Activated T-cell treated with anti-CD3 and anti-CD28 coated beads for 1 hour (primary cell): ENCODE measurements around the gene SLC6A6.
A peak's percentile ranks its signal among the peaks of the same experiment; 100 is the strongest.
"Not testable (repeated sequence)": the region's sequence is repeated elsewhere in the genome, so short reads cannot be mapped to it uniquely, and the experiment has no call there.

Experiments used
- DNase-seq: peaks from one replicate; pipeline ENCODE4 v3.0.0-alpha.2; 2020; ENCODE audit warnings: low read depth

Gene SLC6A6

DNA sequence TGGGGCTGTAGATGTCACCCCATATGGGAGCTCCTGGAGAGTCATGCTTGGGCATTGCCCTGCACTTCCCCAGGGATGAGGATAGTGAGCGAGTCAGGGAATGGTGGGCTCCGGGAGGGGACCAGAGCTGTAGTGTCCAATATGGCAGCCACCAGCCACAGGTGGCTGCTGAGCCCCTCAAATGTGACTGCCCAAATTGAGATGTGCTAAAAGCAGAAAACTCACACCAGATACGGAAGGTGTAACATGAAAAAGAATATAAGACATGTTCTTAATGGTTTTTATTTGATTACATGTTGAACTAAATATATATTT is 106.1 kb downstream of the SLC6A6 start:
- no peak for DNase-seq

- DNase-seq: peak; percentile 75
Measured at GRCh38 chr3:14508966-14509795, 106.8 kb downstream of the SLC6A6 start.

DNA sequence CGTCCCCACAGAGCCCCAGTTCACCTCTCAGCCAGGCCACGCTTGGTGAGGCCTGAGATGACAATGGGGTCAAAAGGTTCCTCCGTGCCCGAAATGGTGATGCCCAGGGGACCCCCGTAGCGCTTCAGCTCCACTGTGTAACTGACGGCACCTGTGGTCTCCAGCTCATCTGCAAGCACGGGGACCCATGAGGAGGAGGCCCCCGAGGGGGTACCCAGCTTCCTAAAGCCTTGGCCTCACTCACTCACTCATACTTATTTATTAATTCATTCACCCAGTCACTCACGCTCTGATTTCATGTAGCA is 107.3 kb downstream of the SLC6A6 start:
- DNase-seq: no peak

DNA sequence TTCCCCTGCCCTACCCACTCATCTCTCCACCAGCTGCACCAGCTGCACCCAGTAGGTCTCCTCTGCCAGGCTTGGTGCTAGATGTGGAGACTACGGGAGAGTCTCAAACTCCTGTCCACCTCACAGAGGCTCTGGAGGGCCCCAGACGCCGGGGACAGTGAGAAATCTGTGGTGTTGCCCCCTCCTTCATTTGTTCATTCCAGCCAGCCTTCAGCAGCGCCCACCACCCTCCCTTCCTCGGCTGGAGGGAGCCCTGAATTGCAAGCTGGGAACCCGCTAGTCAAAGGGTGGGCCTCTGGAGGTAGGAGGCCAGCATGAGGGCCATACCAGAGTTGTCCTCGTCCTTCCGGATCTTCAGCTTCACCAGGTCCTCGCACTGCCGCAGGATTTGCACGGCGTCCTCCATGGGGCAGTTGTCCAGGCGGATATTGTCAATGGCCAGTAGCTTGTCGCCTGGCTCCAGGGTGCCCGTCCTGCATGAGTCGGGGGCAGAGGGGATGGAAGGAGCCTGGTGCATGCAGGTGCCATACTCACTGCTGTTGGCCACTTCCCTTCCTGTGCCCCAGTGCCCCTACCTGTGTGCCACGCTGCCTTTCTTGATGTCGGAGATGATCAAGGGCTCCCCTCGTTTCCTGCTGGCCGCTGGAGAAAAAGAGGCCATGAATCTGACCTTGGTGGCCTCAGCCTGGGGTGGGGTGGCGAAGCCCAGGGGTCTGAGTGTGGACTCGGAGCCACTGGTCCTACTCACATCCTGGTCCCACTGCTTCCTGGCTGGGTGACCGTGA is 108.6 kb downstream of the SLC6A6 start:
- DNase-seq: no peak

DNA sequence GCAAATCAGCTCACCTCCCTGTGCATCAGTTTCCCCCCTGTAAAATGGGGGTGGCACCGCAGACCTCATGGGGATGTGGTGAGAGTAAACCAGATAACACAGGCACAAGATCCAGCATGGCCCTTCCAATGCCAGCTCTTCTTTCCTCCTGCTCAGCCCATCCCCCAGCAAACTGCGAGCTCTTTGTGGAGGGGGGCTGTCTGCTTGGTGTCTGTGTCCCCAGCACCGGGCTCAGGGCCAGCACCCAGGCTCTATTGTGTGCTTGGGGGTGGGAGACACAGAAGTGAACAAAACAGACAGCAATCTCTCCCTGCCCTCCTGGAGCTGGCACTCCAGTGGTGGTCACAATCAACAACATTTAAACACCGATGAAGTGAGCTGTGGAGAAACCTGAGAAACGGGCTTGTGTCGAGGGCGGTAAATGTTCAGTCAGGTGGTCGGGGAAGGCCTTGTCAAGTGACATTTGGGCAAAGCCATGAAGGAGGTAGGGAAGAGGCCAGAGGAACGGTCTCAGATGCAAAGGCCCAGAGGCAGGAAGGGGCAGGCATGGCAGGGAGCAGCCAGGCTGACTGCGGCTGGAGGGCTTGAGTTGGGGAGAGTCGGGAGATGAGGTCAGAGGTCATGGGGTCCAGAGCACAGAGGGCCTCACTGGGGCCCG is 109.3 kb downstream of the SLC6A6 start:
- no peak for DNase-seq

GRCh38 chr3:14512281-14512941 is 110.0 kb downstream of the SLC6A6 start:
- no peak for DNase-seq

GRCh38 chr3:14512942-14513327 is 110.5 kb downstream of the SLC6A6 start:
- DNase-seq: no peak

DNA sequence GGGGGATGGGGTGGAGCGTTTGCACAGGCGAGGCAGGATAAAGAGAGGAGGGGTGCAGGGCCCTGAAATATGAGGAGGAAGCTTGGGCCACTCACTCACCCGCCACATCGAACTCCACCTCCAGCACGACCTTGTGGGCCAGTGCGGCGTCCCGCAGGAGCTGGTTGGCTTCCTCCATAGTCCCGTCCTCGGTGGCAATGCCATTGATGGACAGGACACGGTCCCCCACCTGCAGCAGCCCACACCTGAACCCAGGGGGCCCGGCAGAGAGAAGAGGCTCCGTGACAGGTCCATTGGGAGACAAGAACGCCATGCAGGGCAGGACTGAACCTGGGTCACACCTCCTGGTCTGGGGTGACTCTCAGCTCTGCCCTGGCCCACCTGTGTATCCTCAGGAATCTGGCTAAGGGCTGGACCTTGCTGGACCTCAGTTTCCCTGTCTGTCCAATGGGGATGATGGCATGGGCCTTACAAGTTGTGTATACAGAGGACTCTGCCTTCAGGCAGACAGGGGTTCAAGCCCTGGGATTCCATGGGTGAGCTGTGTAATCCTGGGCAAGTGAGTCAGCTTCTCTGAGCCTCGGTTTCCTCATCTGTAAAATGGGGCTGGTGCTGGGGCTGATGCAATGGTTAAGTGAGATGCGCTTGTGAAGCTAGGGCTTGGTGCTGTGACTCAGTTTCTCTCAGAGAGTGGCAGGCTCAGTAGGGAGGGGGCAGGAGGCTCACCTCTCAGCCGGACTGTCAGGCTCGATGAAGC is 111.3 kb downstream of the SLC6A6 start:
- DNase-seq: no peak

GRCh38 chr3:14514323-14514720 is 111.9 kb downstream of the SLC6A6 start:
- DNase-seq: no peak

DNA sequence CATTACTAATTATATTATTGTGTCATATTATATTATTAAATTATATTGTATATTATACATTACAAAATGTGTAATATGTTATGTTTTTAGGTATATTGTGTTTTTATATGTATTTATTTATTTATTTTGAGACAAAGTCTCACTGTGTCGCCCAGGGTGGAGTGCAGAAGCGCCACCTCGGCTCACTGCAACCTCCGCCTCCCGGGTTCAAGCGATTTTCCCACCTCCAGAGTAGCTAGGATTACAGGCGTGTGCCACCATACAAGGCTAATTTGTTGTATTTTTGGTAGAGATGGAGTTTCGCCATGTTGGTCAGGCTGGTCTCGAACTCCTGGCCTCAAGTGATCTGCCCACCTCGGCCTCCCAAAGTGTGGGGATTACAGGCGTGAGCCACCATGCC is 113.1 kb downstream of the SLC6A6 start:
- DNase-seq: not testable (repeated sequence)

- DNase-seq: no peak
Measured at GRCh38 chr3:14516738-14517345, 114.4 kb downstream of the SLC6A6 start.

GRCh38 chr3:14517601-14518431 is 115.4 kb downstream of the SLC6A6 start:
- no peak for DNase-seq

GRCh38 chr3:14518432-14518802 is 116.0 kb downstream of the SLC6A6 start:
- DNase-seq: no peak

- DNase-seq: no peak
Measured at GRCh38 chr3:14518893-14519292, 116.5 kb downstream of the SLC6A6 start.

- DNase-seq: no peak
Measured at GRCh38 chr3:14519406-14519805, 117.0 kb downstream of the SLC6A6 start.

- no peak for DNase-seq
Measured at GRCh38 chr3:14520149-14520548, 117.7 kb downstream of the SLC6A6 start.

DNA sequence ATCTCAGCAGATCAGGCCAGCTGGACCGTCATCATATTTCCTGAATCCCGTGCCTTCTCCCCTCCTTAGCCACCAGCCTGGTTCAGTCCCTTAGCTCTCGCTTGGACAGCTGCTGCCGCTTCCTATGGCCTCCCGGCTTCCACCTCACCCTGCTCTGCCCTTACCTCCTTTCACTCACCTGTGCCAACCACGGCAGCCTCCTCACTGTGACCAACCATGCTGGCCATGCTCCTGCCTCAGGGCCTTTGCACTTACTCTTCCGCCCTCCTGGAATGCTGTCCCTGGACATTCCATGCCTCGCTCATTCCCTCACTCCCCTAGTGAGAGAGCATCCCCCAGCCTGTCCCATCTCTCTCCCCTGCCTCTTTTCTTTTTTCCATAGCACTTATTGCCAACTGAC is 118.6 kb downstream of the SLC6A6 start:
- no peak for DNase-seq

DNA sequence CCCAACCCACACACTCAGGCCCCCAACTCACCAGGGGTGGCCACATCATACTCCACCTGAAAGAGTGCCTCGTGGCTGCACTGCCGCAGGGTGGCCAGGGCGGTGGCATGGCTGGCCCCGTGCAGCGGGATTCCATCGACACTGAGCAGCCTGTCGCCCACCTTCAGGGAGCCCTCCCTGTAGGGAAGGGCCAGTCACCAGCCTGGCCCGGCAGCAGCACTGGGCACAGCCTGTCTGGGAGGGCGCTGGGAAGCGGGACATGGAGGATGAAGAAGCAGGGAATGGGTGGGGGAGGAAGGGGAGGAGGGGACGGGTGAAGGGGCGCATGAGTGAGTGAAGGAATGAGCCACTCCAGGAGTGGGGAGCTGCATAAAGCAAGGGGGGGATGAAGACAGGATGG is 119.2 kb downstream of the SLC6A6 start:
- no peak for DNase-seq

GRCh38 chr3:14522129-14522691 is 119.8 kb downstream of the SLC6A6 start:
- no peak for DNase-seq

- no peak for DNase-seq
Measured at GRCh38 chr3:14522768-14523167, 120.4 kb downstream of the SLC6A6 start.
